Ascending aorta (tissue), 2 donors: ENCODE measurements around the gene TBC1D5. TPM values are rescaled to one million over a fixed set of nuclear protein-coding genes. Genes with fewer than 3 reads are reported as not detected.
"Not testable (repeated sequence)": the region's sequence is repeated elsewhere in the genome, so short reads cannot be mapped to it uniquely, and the experiment has no call there.

ENCODE experiments used
- DNase-seq, 2 donors: peaks; one replicate each; pipeline ENCODE4 v3.0.0-alpha.2; 2019; ENCODE audit warnings: low spot score in 2 of 2
- H3K27ac ChIP-seq, 2 donors: fragments of 200-600 bp; sonication (generic); one replicate each; pipeline ENCODE4 v1.5.1; 2016 to 2017; ENCODE audit warnings: mild to moderate bottlenecking in 1 of 2
- H3K27me3 ChIP-seq: fragments of 200-600 bp; sonication (generic); one replicate; pipeline ENCODE4 v1.5.1; 2017
- H3K36me3 ChIP-seq, 2 donors: fragments of 200-600 bp; sonication (generic); one replicate each; pipeline ENCODE4 v1.5.1; 2016
- H3K4me1 ChIP-seq, 2 donors: fragments of 200-600 bp; sonication (generic); one replicate each; pipeline ENCODE4 v1.5.1; 2016 to 2017; ENCODE audit warnings: mild to moderate bottlenecking in 1 of 2
- H3K4me3 ChIP-seq, 2 donors: fragments of 200-600 bp; sonication (generic); one replicate each; pipeline ENCODE4 v1.5.1; 2016 to 2017; ENCODE audit warnings: mild to moderate bottlenecking in 1 of 2
- H3K9me3 ChIP-seq, 2 donors: fragments of 200-600 bp; sonication (generic); one replicate each; pipeline ENCODE4 v1.5.1; 2016
- intact Hi-C: fragments of 100-400 bp; cut with DNase I; formaldehyde crosslinking; loops from one replicate; pipeline ENCODE4 v1.15.1; 2023
- total RNA-seq: library from RNA; depleted of rRNA; stranded (reverse); fragments of >200 nt; gene quantifications from one replicate; pipeline ENCODE4 v1.1.0, GENCODE V29; 2016
- TF ChIP-seq, protein P1 (sequence below), 3 experiments: fragments of 200-600 bp in 2 of 3; fragments of 450-650 bp in 1 of 3; sonication (generic) in 2 of 3; IDR thresholded peaks; one replicate each; pipeline ENCODE4 v1.5.1; 2016 to 2019; ENCODE audit warnings: antibody characterized with exemption in 3 of 3, mild to moderate bottlenecking in 1 of 3, moderate library complexity in 1 of 3

Gene TBC1D5
- total RNA-seq, 1 donor from 2014 or later, result 43.3 TPM

DNA sequence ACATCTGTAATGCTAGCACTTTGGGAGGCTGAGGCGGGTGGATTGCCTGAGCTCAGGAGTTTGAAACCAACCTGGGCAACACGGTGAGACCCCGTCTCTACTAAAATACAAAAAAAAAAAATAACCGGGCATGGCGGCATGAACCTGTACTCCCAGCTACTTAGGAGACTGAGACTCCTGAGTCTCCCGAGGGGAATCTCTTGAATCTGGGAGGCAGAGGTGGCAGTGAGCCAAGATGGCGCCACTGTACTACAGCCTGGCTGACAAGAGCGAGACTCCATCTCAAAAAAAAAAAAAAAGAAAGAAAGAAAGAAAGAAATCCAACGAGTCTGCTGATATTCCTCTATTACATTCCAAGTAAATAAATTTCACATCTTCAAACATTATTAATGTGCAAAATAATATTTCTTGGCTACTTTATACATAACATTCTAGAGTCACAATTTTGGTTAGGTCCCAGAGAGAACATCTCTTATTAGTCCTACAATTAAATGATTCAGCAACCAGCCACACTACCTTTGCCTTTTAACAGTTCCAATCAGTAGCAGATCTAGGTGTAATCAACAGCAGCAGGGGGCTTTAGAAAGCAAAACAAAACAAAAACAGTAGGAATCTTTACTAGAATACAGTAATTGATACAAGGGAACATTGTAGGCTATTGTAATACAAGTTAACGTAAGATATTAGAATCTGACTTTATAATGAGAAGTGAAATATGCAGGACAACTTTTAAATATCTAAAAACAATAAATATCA is 195.8 kb downstream of the TBC1D5 start:
- TF ChIP-seq, protein P1, sequence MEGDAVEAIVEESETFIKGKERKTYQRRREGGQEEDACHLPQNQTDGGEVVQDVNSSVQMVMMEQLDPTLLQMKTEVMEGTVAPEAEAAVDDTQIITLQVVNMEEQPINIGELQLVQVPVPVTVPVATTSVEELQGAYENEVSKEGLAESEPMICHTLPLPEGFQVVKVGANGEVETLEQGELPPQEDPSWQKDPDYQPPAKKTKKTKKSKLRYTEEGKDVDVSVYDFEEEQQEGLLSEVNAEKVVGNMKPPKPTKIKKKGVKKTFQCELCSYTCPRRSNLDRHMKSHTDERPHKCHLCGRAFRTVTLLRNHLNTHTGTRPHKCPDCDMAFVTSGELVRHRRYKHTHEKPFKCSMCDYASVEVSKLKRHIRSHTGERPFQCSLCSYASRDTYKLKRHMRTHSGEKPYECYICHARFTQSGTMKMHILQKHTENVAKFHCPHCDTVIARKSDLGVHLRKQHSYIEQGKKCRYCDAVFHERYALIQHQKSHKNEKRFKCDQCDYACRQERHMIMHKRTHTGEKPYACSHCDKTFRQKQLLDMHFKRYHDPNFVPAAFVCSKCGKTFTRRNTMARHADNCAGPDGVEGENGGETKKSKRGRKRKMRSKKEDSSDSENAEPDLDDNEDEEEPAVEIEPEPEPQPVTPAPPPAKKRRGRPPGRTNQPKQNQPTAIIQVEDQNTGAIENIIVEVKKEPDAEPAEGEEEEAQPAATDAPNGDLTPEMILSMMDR (IDR thresholded peaks at IDR 0.05), result no peak
- Histone ChIP-seq H3K27me3 (no peaks in the 10 kb centered on the region), H3K27ac (no peak overlapping the region), H3K9me3 (no peaks in the 10 kb centered on the region), H3K36me3 (no peaks in the 10 kb centered on the region), H3K4me3 (no peak overlapping the region), H3K4me1 (peaks cover 0 to 2% of the 10 kb centered on the region in 2 donors)
- intact Hi-C loops, result no loop called here
- DNase-seq, result no peak

DNA sequence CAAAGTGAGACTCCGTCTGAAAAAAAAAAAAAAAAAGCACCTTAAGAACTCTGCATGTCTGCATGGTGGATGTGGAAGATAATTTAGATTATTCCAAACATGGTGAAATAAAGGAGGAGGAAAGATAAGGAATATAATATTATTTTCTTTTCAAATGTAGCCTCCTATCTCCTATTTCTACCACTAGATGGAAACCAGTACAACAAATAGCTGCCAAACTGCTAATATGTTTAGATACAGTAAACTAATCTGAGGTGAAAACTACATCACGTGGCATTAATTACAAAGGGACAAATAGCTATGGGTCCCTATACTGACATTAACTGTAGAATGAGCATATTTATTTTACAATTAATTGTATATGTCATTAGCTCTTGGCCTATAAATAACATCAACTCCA is 197.8 kb downstream of the TBC1D5 start:
- no peaks in the 10 kb centered on the region for H3K9me3 ChIP-seq
- no peak overlapping the region for H3K4me3 ChIP-seq
- peaks cover 0 to 2% of the 10 kb centered on the region in 2 donors for H3K4me1 ChIP-seq
- no peak overlapping the region for H3K27ac ChIP-seq
- DNase-seq, result no peak
- TF ChIP-seq, protein P1 (IDR thresholded peaks at IDR 0.05), result no peak
- intact Hi-C loops, result no loop called here
- H3K27me3 ChIP-seq, result no peaks in the 10 kb centered on the region
- H3K36me3 ChIP-seq, result no peaks in the 10 kb centered on the region

DNA sequence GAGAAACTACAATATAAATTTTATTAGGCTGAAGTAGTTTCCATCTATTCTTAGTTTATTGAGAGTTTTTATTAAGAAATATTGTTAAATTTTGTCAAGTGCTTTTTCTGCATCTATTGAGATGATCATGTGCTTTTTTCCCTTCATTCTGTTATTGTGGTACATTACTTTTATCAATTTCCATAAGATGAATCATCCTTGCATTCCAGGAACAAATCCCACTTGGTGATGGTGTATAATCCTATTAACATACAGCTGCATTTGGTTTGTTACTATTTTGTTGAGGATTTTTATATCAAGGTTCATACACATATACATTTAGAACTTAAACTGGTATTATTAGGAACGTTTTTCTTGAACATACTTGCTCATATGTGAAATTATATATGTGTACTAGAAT is 199.8 kb downstream of the TBC1D5 start:
- no peak for DNase-seq
- Histone ChIP-seq H3K9me3 (no peaks in the 10 kb centered on the region), H3K4me3 (no peak overlapping the region), H3K4me1 (peaks cover 0 to 2% of the 10 kb centered on the region in 2 donors), H3K27me3 (no peaks in the 10 kb centered on the region), H3K27ac (no peak overlapping the region), H3K36me3 (no peaks in the 10 kb centered on the region)
- intact Hi-C loops, result no loop called here
- TF ChIP-seq, protein P1 (IDR thresholded peaks at IDR 0.05), result no peak

DNA sequence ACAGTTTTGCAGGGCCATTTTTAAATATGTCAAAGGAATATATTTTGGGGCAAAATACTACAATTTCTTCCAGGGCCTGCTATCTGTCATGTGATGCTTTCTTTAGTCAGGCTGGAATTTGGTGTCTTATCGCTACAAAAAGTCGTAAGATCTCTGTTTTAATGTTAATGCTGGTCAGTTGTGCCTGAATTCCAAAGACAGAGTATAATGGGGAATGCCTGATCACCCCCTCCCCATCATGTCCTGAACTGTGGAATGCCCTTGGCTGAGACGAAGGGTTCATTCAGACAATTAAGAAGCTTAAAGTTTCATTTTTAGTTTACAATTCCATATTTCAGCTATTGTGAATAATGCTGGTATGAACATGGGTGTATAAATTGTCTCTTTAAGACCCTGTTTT is 203.0 kb downstream of the TBC1D5 start:
- DNase-seq, result no peak
- Histone ChIP-seq H3K27ac (no peak overlapping the region), H3K27me3 (no peaks in the 10 kb centered on the region), H3K4me1 (peaks cover 3 to 12% of the 10 kb centered on the region in 2 donors), H3K36me3 (no peaks in the 10 kb centered on the region), H3K9me3 (no peaks in the 10 kb centered on the region), H3K4me3 (no peak overlapping the region)
- intact Hi-C loops, result loop anchor here (5.0 kb wide), 1 partner anchor 98 kb away; no protein-coding TSS in a partner anchor
- TF ChIP-seq, protein P1 (IDR thresholded peaks at IDR 0.05), result no peak

DNA sequence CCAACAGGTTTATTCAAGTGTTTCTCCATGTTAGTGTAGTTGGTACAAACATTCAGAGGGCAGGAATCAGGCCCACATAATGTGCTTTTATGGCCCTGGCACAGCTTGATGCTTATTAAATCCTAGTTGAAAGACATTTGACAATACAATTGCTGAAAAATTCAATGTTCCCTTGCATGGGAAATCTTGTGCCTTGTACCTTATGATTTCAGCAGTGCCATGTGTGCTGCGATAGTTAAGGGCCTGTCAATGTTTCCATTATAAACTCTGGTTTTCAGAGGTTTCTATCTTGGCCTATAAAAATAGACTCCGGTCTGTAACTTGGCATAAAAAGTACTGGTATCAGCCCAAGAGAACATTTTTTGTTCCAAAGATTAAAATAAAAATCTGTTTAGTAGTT is 207.2 kb downstream of the TBC1D5 start:
- no peaks in the 10 kb centered on the region for H3K27me3 ChIP-seq
- peak overlapping the region; percentile 76 to 79 for H3K27ac ChIP-seq
- H3K4me3 ChIP-seq, result peak overlapping the region; percentile 8 to 26
- intact Hi-C loops, result loop anchor here (5.0 kb wide), 1 partner anchor 102 kb away; no protein-coding TSS in a partner anchor
- H3K4me1 ChIP-seq, result peaks cover 3 to 22% of the 10 kb centered on the region in 2 donors
- H3K9me3 ChIP-seq, result no peaks in the 10 kb centered on the region
- H3K36me3 ChIP-seq, result no peaks in the 10 kb centered on the region
- no peak for DNase-seq
- TF ChIP-seq, protein P1 (IDR thresholded peaks at IDR 0.05), result no peak

DNA sequence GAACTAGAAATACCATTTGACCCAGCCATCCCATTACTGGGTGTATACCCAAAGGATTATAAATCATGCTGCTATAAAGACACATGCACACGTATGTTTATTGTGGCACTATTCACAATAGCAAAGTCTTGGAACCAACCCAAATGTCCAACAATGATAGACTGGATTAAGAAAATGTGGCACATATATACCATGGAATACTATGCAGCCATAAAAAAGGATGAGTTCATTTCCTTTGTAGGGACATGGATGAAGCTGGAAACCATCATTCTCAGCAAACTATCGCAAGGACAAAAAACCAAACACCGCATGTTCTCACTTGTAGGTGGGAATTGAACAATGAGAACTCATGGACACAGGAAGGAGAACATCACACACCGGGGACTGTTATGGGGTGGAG is 210.0 kb downstream of the TBC1D5 start:
- H3K4me3 ChIP-seq, H3K27me3 ChIP-seq, DNase-seq, H3K27ac ChIP-seq, H3K36me3 ChIP-seq, H3K9me3 ChIP-seq, intact Hi-C loops: not testable (repeated sequence)
- peaks cover 3 to 22% of the 10 kb centered on the region in 2 donors for H3K4me1 ChIP-seq
